Activated gamma-delta T cell treated with Interleukin-2 at 50 U/mL for 16 hours (primary cell): ENCODE results near the gene ADGRG1.

Experiments used
- DNase-seq: peaks from one replicate; pipeline ENCODE4 v3.0.0-alpha.2; 2020

The ADGRG1 gene

DNA sequence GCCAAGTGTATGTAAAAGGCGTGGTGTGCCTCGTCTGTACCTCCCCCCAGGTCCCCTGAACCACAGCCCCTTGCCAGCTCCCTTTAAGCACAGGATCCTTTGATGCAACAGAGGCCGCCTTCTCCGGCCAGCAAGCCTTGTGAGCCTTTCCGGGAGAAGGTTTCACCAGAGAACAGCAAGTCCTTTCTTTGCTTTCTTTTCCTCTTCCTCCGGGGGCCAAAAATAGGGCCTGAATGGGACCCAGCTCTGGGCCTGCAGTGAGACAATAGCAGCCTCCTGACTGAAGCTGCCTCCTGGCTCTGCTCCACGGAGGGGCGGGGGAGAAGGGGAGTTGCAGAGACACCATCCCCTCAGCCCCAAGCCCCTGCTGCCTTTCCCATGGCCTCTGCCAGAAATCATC lies 9.0 kb downstream of the ADGRG1 start:
- DNase-seq = no peak

DNA sequence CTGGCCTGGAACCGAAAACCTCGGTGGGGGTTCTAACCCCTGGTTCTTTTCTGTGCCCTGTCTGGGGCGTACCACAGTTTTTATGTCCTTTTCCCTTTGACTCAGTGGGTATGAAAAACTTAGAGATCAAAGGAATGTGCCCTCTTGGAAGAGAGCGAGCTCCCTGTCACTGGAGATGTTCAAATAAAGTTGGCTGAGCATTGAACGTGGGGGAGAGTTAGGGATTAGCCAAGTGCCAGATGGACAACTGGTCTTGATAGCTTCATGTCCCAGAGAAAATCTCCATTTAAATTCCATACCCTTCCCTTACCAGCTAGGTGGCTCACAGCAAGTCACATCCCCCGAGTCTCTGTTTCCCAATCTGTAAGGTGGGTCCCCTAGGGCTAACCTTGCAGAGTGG lies 9.5 kb downstream of the ADGRG1 start:
- no peak for DNase-seq

DNA sequence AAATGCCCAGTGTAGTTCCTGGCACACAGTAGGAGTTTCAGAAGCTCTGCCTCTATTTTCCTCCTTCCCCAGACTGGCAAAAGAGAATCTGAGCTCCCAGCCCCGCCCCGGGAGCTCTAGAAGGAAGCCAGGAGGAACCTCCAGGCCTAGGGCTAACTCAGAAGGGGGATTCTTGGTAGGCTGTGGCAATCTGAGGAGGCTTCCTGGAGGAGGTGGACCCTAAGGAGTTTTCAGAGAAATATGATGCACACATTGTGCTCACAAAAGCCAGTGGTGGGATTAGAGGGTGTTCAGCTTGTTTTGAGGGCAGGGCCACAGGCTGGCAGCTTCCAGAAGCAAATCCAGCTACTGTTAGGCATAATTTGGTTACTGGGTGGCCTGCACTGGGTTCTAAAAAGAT lies 10.0 kb downstream of the ADGRG1 start:
- DNase-seq = no peak

DNA sequence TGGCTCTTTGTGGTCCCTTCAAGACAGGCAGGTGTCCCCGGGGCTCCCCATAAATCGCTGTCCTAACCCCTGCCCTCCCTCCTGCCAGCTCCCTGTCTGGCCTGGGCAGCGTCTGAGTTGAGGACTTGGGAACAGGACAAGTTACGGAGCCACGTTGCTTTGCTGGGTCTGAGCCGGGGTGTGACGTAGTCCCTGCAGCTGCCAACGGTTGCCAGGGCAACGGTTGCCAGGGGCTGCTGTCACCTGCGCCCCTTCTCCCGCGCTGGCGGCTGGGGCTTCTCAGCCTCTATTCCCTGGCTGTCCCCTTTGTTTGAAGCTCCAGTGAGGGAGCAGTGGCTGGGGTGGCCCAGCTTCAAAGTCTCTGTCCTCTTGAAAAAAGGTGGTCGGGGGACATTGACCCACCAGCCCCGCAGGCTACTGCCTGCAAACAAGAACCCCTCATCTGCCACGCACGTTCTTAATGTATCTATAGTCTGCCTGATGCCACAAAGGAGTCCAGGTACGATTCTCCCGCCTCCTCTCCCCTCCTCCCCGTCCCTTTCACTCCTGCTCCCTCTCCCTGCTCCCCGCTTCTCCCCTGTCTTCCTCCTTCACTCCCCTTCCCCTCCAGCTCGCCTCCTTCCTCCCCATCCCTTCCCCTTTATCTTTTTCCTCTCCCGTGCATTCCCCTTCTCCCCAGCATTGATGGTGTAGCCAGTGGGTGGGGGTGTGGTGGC lies 10.9 kb downstream of the ADGRG1 start:
- DNase-seq = no peak

DNA sequence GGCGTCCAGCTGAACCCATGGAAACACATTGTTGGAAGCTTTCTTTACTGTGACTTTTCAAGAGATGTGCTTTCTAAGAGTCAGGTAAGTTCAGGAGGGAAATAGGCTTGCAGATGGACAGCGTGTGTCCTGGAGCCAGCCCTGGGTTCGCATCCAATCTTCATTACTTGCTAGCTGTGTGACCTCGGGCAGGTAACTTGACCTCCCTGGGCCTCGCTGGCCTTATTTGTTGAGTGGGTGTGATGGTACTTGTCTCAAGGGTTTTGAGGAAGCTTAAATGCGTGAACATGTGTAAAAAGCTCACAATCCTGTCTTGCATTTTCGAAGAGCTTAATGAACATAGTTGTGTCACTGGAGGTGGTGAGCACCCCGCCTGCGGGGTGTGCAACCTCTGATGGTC lies 11.8 kb downstream of the ADGRG1 start:
- DNase-seq = no peak

DNA sequence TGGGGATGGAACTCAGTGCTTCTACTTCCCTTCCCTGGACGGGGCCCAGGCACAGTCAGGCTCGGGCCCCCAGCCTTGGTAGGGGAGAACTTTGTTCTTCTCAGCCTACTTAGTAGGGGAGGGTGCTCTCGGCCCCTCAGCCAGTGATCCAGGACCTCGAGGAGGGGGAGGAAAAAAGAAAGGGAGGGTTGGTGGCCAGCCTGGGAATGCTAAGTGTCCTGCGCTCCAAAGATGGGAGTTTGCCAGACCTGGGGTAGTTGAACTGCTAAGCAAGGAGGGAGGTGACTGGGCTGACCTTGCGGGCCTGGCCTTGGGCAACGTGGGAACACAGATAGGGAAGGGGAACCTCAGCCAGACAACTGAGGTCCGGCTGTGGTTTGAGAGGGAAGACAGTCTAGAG lies 12.2 kb downstream of the ADGRG1 start:
- no peak for DNase-seq

DNA sequence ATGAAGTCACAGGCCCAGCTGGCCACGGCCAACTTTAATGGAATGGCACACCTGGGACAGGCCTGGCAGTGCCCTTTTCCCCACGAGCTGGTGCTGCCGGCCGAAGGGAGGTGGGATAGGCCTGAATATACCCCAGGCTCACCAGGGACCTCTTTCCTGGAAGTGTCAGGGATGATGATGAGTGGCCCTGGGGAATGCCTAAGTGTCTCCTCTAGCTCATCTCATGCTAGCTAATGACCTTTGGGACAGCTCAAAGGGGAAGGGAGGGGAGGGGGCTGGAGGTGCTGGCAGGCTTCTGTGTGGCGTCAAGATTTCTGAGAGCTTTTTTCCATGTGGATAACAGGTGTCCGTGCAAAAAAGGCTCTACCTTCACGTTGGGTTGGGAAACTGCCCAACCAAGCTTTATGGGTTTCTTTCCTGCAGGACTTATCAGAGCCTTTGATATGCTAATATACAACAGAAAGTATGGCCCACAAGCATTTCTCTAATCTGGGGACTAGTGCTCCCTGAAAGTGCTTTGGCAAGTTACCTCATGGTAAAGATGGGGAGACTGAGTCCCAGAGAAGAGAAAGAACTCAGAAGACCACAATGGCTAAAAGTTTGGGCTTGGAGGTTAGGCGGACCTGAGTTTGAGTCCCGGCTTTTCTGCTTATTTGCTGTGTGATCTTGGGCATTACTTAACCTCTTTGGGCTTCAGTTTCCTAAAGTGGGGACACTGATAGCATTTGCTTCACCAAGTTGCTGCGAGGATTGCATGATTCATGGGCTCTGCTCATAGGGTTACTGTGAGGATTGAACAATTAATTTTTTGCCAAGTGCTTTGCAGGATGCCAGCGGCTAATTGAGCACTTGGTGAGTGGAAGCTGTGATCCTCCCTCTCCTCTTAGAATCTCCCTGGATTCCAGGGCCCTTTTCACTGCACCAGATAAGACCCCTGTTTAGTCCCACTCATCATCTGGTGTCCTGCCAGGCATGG lies 14.0 kb downstream of the ADGRG1 start:
- DNase-seq = no peak

DNA sequence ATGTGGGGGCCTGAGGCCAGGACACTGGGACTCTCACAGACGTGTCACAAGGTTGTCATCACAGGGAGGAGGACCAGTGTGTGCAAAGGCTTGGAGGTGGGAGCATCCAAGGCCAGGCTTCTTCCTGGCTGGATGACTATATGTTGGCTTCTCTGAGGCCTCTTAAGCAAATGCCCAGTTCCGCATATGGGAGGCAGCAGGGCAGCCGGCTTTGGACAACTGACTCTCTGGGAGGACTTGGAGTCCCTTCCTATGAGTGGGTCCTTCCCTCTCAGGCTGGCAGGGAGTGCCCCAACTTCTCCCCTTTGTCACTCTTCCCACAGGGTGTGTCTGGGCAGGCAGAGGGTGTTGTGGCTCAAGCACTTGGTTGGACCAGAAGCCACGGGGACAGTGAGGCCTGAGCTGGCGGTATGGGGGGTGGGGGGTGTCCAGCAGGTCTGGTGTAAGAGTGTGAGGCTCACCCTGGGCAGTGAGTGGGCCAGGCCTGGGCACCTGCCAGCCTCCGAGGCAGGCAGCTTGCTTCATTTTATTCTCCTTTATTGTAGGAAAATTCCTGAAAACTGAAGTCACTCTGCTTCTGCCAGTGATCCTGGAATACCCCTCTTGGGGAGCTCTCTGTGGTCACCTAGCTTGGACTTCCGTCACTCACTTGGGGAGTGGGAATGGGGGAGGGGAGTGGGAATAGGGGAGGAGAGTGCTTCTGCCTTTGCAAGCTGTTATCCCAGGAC lies 14.9 kb downstream of the ADGRG1 start:
- no peak for DNase-seq

DNA sequence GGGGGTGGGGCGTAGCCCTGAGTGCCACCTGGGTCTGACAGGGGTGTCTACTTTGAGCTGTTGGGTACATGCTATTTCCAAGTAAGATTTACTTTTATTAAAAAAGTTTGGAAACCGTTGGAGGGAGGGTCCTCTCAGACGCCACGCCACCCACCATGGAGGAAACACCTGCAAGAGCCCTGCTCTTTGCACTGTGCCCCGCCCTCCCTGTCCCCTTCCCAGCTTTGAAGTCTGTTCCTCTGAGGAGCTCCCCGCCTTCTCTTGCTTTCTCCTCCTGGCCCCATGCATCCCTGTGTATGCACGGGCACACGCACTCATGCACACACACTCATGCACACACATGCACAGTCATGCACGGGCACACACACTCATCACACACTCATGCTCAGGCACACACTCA lies 15.5 kb downstream of the ADGRG1 start:
- no peak for DNase-seq

DNA sequence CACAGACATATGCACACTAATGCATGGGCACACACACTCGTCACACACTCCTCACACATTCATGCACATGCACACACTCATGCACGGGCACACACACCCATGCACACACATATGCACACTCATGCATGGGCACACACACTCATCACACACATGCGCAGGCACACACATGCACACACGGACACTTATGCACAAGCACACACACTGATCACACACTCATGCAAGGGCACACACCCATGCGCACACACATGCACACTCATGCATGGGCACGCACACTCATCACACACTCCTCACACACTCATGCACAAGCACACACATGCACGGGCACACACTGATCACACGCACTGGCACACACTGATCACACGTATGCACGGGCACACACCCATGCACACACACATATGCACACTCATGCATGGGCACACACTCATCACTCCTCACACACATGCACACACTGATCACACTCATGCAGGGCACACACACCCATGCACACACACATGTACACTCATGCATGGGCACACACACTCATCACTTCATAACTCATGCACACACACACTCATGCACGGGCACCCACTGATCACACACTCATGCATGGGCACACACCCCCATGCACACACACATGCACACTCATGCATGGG lies 16.1 kb downstream of the ADGRG1 start:
- no peak for DNase-seq

DNA sequence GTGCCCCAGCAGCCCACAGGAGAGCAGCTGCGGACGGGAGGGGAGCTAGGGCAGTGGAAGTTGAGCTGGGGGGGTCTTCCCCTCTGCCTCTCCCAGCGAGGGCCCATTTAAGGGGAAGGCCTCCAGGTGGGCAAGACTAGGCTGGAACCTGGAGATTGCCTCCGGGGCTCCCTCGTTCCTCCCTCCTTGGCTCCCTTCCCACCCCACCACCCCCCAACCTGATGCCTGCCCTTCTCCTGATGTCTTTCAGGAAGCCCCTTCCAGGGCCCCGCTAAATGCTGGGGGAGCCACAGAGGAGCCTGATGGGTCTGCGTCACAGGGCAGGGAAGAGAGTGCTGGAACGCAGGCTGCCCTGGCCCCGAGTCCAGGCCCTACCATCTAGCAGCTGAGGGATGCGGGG lies 16.7 kb downstream of the ADGRG1 start:
- no peak for DNase-seq

DNA sequence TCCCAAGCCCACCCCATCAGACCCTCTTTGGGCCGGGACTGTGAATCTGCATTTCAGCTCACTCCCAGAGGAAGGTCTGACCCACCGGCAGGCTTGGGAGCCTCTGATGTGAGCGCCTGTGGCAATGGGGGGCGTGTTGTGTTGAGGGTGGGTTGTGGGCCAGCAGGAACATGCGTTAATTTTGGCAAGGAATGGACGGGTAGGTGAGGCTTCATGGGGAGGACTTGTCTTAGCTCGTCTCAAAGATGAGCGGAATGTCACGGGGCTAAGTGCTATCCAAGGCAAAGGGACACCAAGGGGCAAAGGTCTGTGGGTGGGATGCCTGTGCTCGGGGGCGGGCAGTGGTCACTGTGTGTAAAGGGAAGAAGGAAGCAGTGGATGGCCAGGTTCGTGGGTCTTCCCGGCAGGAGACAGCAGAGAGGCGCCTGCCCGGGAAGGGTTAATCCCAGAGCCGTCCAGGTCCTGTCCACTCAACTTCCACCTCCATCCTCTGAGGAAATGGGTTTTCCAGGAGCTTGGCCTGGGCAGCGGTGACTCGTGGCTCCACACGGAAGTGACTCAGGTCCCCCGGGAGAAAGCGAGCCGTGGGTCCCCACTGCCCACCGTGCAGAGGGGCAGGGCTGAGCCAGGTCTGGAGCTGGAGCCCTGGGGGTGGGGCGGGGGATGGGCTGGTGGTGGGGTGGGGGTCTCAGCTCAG lies 17.4 kb downstream of the ADGRG1 start:
- DNase-seq = no peak

DNA sequence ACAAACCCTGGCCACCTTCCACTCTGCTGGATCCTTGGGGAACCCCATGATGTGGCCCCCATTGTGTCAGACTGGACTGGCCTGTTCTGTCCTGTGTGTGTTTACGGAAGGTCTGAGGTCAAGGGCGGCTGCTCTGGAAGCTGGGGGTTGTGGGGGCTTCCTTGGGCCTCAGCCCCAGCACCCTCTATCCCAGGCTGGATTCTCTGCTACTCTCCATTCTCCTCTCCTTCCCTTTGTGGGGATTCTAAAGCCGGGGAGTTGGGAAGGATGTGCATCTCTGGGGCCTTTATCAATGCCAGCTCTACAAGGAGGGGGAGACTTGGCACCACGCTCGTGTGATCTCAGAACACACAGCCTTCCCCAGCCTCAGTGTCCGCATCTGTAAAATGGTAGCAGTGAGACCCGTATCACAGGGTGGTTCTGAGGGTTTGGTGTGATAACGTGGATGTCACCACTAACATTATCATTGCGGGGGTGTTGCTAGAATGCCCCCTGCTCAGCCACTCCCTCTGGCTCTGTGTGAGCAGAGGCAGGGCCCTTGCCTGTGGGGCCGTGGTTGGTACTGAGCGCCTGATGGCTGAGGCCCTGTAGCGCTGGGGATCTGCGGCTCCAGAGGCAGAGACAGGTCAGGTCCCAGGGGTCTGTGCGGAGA lies 18.1 kb downstream of the ADGRG1 start:
- DNase-seq = no peak

DNA sequence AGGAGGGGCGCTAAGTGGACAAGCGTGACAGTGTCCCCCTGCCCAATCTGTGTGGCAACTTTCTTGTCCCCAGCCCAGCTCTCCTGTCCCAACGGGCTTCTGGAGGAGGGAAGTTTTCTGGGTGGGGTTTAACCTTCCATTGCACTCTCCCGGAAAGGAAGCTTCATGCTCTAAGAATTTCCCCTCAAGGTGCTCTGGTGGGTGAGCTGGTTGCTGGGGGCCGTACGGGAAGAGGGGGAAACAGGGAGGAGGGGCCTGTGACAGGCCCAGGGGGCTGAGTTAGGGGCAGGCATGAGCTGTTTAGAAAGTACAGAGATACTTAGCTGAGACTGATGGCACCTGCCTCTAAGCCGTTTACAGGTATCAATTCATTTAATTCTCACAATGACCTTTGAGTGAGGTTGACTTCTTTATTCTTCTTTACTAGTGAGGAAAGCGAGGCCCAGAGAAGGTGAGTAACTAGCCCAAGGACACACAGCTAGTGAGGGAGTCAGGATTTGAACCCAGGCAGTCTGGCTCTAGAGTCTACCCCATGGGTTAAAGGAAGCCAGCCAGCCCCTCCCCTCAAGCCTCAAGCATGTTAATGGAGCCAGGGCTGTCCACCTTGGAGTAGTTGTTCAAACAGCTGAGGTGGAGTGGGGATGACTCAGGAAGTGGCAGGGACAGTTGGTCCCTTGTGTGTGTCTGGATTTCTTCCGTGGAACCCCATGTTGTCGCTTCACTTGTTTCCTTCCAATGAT lies 18.9 kb downstream of the ADGRG1 start:
- no peak for DNase-seq

DNA sequence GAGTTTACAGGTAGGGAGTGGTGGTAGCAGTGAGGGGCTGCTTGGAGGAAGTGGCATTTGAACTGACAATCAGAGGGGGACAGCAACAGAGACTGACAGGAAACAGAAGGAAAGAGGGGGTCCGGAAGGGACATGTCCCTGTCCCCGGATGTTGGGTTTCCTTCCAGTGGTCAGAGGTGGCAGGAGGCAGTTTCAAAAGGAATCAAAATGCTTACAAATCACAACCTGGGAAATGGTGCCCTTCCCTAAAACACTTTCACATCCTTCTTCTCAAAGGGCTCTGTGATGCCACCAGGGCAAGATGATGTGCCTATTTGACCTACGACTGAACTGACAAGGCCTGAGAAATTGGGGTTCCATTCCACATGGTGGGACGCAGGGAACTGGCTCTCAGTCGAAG lies 19.7 kb downstream of the ADGRG1 start:
- no peak for DNase-seq

DNA sequence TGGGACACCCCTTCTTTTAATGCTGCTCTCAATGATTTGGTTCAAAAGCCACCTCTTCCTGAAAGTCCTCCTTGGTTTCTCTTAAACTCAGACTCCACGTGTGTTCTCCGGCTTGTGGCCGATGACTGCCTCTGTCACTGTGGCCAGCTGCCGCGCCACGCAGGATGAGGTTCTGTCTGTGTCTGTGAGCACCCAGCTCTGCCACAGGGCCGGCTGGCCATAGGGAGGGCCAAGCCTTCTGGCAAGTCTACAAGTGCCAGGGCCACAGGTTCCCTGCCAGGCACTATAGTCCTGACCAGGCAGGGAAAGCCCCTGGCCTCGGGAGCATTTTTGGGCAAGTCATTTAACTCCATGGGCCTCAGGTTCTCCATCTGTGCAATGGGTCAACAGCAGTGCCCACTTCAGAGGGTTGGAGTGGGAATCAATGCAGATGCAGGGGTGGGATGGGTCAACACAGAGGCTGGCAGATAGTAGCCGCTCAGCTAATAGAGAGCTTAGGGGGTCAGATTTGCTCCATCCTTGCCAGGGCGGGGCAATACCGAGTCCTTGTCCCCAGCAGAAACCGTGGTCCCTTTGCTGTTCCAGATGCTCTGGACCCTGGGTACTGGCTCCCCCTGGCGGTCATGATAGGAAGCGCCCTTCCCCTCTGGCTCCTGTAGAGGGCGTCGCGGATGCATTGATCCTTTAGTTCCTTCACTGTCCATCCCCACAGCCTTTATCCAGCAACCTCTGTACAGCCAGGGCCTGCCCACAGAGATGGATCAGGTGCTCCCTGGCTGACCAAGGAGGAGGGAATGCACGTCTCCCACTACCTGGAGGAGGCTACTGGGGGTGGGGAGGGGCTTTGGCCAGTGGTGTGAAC lies 20.4 kb downstream of the ADGRG1 start:
- DNase-seq = peak; percentile 86

DNA sequence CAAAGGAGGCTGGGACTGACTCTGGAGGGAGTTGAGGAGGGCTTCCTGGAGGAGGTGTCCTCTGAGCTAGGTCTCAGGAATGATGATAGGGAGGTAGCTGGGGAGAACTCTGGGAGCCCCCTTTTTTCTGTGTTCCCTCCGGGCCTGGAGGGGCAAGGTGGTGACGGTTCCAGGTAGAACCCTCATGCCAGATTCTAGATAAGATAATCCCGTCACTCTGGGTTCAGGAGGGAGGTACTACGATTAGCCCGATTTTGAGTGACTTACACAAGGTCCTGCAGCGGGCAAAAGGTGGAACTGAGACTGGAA lies 21.0 kb downstream of the ADGRG1 start:
- no peak for DNase-seq

DNA sequence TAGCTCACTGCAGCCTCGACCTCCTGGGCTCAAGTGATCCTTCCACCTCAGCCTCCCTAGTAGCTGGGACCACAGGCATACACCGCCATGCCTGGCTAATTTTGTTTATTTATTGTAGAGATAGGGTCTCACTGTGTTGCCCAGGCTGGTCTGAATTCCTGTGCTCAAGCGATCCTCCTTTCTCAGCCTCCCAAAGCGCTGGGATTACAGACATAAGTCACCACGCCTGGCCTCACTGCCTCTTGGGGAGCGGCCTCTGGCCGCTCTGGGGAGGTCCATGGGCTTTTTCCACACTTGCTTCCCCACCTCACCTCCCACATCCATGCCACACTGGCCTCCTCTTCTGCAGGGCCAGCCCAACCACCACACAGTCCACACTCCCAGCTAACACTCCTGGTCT lies 21.4 kb downstream of the ADGRG1 start:
- DNase-seq = no peak

DNA sequence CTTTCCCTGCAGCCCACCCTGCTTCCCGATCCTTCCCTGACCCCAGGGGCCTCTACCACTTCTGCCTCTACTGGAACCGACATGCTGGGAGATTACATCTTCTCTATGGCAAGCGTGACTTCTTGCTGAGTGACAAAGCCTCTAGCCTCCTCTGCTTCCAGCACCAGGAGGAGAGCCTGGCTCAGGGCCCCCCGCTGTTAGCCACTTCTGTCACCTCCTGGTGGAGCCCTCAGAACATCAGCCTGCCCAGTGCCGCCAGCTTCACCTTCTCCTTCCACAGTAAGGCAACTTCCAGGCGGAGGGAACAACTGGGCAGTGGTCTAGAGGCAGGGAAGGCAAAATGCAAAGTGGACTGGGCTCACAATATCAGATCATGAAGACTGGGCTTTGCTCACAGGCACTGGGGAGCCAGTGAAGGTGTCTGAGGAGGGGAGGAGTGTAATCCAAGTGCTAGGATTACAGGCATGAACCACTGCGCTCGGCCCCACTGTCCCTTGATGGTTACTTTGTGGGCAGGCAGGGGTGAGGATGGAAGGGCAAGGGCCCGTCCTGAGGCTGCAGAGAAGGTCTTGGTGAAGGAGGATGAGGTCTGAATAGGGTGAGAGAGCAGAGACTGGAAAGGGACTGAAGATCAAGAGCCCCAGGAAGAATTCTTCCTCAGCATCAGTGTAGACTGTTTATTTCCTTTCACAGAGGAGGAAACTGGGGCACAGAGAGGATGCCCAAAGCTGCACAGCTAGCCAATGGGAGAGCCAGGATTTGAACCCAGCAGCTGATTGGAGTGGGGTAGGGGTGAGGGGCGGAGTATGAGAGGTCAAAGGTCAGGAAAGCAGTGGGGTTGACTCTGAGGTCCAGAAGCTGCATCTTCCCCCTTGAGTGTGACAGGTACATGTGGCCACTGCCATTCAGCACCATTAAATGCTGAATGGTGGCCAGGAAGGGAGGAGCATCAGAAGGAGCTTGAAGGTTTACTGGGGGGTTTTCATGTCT lies 23.2 kb downstream of the ADGRG1 start:
- DNase-seq = no peak
